Loucy (cell line): ENCODE data around the gene NRXN3.

ENCODE experiments used
- CTCF ChIP-seq: fragments of 200-600 bp; sonication (generic); conservative IDR thresholded peaks from 2 replicates; pipeline ENCODE4 v1.5.1; 2014; ENCODE audit warnings: mild to moderate bottlenecking, antibody characterized with exemption, low read length
- EZH2phosphoT487 ChIP-seq: fragments of 200-600 bp; IDR thresholded peaks from 2 replicates; pipeline ENCODE4 v1.6.1; 2018; ENCODE audit warnings: antibody characterized with exemption, mild to moderate bottlenecking, moderate library complexity, borderline replicate concordance

GRCh38 chr14:79453276-79453675 is 1283.1 kb downstream of the NRXN3 start:
- TF ChIP-seq CTCF (no peak), EZH2phosphoT487 (no peak)
